Fibroblast of upper back skin (primary cell): Measurements from ENCODE around the gene RBM39.
"Not testable (repeated sequence)": the region's sequence is repeated elsewhere in the genome, so short reads cannot be mapped to it uniquely, and the experiment has no call there.

ENCODE experiments used
- DNase-seq: peaks from one replicate; pipeline ENCODE4 v3.0.0-alpha.2; 2013

The RBM39 gene

DNA sequence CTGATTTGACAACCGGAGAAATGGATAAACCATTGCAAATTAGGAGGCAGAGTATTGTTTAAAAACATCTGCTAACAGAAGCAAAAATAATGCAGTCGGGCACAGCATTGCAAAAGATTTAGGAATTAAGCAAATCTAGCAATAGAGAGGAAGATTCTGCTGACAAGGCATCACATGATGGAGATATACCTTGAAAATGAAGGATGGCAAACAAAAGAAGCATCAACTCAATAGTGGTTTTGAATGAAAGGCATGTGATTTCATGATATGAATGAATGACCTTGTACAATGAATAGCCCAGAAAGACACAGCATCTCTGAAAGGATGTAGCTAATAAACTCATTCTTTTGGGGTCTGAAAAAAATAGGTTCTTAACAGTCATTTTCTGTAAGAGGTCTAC lies 8.6 kb upstream of the RBM39 start:
- DNase-seq = no peak

DNA sequence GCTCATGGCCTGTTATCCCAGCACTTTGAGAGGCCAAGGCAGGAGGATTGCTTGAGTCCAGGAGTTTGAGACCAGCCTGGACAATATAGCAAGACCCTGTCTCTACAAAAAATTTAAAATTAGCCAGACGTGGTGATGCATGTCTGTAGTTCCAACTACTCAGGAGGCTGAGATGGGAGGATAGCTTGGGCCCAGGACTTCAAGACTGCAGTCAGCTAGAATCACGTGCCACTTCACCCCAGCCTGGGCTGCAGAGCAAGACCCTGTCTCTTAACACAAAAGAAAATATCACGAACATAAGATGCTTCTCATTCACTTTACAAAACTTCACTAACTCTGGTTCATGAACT lies 2.4 kb upstream of the RBM39 start:
- not testable (repeated sequence) for DNase-seq

DNA sequence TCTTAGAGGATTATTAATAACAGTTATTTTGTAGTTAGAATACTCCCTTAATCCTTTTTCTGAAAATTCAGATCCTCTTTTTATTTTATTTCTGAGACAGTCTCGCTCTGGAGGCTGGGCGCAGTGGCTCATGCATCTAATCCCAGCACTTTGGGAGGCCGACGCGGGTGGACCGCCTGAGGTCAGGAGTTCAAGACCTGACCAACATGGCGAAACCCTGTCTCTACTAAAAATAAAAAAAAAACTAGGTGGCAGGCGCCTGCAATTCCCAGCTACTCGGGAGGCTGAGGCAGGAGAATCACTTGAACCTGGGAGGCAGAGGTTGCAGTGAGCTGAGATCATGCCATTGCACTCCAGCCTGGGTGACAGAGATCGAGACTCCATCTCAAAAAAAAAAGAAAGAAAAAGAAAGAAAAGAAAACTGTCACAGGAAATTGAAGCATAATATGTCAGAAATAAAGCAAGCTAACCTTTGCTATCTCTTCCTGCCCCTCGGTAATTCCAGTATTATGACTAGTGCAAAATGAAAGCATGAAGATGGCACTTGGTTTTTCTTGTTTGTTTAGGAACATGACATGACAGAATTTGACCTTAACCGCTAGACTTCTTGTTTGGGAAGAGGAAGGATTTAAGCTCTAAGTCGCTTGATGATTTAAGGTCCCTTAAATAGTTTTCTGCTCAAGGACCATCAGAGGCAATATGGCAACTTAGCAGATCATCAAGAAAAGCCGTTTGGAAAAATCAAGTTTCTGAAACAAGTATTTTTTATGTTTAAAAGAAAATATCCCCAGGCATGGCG lies 1.8 kb upstream of the RBM39 start:
- no peak for DNase-seq

DNA sequence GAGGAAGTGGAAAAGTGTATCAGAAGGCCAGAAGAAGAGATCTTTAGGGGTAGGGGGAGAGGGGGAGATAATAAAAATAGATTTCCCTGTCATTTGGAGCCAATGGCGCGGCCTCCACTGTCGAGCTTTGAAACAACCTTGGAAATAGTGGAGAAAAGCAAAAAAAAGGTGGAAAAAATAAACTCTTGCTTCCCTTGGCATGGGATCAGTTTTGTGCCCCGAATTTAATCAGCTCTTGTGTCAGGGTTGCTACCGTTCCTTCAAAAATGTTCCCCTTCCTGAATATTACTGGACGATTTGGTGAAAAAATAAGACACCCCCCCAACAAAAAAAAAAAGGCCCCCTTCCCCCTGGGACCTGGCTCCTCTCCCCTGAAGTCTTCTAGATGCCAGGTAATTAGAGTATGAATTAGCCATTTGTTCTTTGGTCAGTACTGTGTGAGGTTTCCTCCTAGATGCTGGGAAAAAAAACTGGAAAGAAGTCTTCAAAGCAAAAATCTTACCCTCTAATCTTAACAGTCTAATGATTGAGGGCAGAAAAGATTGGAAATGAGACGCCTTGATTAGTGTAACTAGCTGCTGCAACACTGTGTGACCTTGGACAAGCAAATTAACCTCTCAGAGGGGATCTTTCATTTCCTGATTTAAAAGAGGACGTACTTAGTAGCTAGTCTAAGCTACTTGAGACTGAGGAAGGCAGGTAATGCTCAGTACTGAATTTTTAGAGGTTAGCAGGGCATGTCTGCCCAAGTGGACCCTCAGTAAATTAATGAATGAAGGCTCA lies 872 bp upstream of the RBM39 start:
- no peak for DNase-seq

DNA sequence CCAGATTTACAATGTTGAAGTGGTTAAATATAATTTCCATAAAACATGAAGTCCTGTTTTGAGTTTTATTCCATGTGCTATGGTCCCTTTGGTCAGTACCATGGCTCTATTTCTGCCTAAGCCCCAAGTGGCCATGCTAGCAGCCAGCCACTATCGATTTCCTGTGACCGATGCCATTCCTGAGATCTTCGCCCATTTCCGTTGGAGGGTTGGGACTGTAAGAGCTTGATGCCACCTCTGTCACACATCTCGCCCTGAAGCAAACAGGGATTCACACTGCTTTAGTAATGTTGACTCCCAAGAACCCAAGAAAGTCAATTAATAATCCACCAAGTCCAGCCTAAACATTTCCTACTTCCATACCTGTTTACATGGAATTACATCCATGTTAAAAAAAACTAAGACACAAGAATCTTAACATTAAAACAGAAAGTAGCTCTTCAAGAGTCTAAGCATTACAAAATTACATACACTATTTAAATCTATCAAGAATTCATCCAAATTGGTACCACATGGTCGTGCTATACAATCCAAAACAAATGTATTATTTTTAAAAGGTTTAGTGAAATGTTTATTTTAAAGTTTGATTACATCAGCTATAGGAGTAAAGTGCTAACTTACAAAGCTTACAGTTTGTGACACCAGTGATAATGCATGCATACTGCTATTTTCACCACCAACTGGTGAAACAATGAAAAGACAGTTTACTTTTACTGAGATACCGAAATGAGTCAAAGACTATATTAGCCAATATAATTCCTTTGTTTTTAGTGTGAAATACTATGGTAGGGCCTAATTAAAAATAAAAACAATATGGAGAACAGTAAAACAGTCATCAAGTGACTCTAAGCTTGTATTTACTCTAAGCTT lies 2.5 kb downstream of the RBM39 start:
- peak; percentile 44 for DNase-seq

DNA sequence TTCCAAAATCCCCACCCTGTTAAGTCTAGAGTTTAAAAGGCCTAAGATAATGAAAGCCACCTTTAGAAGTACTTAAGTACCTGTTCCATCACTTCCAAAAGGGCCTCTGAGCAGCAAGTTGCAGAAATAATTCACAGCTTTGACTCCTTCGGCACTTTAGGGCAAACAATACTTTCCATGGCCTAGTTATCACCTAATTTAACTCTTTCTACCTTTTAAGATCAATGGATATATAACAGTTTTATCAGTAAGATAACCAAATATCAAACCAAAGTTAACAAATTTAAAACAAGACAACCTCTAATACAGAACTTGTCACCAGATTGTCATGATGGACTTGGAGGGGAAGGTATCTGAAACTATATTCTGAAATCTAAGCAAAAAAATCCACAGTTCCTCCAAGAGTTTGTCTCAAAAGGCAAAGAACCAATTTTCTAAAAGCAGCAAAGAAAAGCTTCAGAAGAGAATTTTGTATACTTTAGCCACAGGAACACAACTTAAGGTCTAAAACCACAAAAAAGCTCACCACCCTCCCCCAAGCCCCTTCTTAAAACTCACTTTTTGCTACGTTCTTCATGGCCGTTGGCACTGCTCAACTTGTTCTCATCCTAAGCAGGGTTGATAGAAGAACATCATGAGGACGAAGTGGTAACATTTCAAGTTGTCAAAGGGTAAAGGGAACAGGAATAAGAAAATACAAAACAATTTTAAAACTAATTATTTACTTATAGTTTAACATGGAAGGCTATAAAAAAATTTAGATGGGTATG lies 3.5 kb downstream of the RBM39 start:
- DNase-seq = no peak

DNA sequence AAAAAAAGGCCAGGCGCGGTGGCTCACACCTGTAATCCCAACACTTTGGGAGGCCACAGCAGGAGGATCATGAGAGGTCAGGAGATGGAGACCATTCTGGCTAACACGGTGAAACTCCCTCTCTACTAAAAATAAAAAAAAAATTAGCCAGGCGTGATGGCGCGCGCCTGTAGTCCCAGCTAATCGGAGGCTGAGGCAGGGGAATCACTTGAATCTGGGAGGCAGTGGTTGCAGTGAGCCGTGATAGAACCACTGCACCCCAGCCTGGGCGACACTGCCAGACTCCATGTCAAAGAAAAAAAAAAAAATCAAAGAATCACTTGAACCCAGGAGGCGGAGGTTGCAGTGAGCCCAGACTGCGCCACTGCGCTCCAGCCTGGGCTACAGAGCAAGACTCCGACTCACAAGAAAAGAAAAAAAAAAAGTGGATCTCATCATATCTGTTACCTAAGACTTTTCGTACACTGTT lies 4.2 kb downstream of the RBM39 start:
- DNase-seq = no peak

DNA sequence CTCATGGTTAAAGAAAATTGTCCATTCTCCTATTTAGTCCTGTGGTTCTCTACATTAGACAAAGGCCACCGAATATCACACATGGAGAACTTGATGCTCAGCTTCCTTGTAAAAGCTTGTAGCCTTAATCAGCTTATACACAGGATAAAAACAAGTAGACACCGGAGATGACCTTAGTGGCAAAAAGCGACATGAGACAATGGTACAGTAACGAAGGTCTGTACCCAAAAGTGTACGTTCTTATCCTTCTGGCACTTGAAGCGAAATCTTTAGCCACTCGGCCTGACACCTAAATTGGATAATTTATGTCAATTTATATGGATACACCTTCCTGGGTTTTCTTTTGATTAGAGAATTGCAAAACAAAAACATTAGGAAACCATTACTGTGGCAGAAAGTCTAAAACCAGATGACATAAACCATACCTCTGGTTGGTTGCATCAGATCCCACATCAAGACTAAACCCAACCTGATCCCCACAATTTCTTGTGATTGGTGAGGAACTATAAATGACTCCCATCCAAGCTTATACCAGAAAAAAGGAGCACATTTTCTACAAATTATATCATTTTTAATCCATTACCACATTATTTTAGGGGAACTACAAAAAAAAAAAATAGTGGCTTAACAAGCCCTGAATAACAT lies 6.1 kb downstream of the RBM39 start:
- no peak for DNase-seq

DNA sequence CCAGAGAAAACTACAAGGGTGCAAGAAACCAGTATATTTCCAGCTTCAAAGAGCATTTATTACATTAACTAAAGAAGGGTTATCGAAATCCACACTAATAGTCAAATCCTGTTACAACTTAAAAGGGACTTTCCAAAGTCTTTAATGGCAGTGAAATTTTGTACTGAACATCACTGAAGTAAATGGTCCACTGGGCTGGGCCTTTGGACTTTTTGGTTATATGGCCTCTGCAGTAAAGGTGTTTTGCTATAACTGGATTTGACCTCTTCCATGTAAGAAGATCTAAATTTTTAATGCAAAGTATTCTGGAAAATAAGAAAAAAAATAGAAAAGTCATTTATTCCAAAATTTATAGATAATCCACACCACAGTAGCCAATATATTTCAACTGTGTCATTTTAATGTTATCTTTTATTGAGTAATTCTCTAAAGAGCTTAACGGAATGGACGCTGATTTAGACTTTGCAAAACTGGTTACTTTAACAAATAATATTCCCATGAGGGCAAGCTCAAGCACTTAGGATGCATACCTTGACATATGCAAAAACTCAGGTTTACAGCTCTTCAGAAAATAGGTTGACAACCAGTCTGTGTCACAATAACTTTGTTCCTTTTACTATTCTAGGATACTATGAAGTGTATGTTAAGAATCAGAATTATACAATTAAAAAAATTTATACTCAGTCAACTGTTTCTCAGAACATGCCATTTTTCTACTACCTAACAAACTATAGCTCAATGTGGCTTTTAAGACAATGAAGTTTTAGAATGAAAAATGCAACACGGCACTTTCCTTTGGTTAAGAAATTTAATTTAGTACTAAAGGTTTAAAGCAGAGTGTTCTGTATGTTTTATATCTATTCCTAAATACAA lies 7.0 kb downstream of the RBM39 start:
- DNase-seq = no peak

DNA sequence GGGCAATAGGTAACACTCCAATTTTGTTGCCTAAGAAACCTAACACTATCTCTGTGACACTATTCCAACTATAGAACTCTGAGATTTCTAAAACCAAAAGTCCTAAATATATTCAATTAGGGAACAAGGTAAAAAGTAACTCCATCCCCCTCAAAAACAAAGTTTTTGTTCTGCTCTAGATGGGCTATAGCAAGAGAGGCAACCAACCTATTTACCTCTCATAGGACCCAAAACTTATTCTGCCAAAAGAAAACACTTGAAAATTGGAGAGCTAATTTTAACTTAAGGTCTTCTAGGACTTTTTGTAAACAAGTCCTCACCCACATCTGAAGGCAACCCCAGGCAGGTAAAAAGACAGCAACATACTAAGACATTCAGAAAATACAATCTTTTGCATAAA lies 7.7 kb downstream of the RBM39 start:
- DNase-seq = no peak

DNA sequence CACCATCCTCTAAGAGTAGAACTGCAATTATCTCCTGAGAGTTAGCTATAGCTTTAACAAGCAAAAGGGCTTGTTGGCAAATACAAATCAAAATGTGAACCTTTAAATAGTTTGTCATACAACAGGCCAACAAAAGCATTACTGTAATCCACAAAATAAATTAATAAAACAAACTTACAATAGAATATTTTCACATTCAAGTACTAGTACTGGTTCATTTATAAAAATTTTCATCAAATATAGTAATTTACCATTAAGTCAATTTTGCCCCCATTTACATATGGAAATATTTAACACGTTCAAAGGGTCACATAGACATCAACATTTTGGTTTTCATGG lies 9.4 kb downstream of the RBM39 start:
- DNase-seq = no peak

DNA sequence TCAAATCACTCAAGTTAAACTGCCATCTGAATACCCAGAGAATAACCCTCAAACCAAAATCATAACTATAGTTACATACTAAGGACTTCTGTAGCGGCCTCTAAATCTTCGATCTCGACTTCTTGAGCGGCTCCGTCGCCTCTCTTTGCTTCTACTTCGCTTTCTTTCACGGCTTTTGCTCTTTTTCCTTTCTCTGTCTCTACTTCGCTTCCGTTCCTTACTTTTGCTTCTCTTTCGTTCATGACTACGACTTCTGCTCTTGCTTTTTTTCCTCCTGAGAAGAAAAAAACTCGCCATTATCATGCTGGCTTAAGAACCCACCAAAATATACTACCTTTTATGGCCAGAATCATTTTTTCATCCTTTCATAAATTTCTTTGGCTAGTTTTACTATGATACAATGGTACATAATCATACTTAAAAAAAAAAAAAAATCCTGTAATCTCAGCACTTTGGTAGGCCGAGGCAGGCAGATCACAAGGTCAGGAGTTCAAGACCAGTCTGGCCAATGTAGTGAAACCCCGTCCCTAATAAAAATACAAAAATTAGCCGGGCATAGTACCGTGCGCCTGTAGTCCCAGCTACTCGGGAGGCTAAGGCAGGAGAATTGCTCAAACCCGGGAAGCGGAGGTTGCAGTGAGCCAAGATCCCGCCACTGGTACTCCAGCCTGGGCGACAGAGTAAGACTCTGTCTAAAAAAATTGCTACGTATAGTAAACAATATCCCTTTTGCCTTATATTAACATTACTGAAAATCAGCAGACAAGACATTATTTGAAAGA lies 10.0 kb downstream of the RBM39 start:
- DNase-seq = no peak

DNA sequence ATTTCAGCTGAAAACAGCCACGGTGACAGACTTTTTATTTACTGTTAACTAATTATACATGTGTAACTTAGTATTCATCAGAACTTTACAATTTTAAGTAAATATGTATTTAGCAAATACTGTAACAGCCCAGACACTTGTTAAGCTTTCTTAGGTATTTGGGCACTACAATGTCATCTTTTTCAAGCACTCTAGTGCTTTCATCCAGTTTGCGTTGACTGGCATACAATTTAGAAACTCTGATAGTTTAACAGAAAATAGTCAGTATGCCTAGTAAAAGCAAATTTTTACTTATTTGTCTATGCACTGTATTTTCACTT lies 10.6 kb downstream of the RBM39 start:
- no peak for DNase-seq

DNA sequence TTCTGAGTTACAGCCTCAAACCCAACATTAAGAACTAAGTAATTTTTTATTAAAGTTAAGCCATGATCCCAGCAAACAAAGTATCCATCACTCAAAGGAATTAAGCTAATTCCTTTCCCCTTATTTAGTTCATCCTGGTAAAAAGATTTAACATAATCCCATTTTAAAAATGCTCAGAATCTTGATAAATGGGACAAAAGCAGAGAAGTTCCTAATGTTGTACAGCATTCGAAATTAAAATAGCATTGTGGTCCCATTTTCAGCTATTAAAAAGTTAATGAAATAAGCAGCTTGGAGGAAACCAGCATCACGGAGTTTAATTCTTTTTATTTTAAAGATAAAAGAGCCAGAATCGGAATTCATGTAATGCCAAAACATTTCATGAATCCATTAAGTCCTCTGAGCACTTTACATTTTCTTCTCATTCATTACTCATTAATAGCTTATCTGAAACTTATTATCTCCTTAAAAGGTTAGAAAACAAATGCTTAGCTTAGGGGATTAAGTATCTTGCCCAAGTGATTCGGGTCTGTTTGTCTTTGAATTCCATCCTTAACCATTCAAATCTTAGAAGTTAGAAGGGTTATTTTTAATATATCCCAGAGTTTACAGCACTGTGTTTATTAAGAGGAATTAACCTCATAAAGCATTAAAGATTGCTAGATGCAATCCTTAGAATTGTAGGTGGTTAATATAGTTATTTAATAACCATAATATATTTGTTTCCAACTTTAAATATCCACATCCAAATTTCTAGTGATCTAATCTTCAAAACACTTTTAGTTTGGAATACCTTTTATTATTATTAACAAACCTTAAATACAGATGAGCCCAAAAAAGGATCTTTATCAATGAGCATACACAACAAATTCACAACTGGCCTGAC lies 11.2 kb downstream of the RBM39 start:
- DNase-seq = no peak

DNA sequence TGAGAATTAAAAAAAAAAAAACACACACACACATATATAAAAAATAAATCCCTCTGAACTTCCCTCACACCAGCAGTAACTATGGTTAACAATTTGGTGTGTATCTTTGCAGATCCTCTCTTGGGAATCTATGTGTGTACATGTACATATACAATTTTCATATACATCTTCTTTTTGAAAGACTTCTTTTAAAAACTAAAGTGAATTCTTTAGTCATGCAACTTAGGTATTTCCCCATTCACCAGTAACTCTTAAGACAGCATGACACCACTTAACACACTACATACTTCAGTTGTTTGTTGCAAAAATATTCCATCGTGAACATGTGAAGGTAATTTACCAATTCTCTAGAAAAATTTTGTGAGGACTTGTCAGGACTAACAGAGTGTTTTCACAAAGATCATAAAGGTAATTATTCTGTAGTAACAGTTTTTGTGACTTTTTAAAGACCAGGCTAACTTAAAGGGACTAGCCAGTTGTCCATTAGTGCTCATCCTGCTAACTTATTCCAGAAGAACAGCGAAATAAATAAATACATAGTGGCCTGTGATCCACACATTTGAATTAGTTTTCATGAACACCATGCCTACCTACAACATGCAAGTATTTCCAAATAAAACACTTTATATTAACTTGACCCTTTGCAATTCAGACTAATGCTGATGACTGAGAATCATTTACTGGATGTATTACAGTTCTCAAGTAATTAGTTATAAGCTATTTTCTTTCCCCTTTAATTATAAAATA lies 12.1 kb downstream of the RBM39 start:
- DNase-seq = no peak

DNA sequence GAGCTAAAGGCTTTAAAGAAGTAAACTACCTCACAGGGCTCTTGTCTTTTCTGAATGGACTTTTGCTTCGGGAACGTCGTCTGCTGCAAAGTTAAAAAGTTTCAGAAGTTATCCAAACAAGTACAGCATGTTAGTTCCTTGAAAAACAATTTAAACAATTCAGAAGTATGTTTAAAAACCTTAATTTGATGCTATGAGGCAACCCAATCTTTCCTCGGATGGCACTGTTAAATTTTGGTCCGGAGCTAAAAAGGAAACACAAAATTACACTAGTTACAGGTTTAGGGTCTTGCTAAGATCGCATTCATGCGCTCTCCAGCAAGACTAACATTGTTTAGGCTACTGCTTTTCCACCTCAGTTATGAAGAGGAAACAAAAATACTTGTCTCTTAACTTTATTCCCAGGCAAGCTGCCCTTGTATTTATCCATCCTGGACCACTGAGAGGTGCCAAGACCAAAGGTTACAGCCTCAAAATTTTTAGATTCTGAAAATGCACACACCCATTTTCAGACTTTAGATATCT lies 12.7 kb downstream of the RBM39 start:
- no peak for DNase-seq

DNA sequence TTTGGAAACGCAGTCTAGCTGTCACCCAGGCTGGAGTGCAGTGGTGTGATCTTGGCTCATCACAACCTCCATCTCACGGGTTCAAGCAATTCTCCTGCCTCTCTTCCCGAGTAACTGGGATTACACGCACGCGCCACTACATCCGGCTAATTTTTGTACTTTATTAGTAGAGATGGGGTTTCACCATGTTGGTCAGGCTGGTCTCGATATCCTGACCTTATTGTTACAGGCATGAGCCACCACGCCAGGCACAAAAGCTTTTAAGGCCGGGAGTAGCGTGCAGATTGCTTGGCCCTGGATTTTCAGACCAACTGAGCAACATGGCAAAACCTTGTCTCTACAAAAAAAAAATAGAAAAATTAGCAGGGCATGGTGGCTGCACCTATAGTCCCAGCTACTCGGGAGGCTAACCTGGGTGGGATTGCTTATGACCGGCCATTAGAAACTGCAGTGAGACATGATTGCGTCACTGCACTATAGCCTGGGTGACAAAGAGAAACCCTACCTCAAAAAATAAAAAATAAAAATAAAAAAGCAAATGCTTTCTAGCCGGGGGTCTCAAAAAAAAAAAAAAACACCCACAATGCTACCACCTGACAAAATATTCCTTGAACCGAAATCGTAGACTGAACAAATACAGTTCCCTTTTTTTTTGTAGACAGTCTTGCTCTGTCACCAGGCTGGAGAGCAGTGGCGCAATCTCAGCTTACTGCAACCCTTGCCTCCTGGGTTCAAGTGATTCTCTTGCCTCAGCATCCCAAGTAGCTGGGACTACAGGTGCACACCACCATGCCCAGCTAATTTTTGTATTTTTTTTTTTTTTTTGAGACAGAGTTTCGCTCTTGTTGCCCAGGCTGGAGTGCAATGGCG lies 15.0 kb downstream of the RBM39 start:
- DNase-seq = no peak
